Neural progenitor cell (in vitro differentiated cells): ENCODE data around the gene OCIAD2.

Experiments
- EZH2 ChIP-seq: fragments of 200-600 bp; sonication (generic); IDR thresholded peaks from 2 replicates; pipeline ENCODE4 v1.6.1; 2017; ENCODE audit warnings: antibody characterized with exemption, mild to moderate bottlenecking, moderate library complexity
- EZH2phosphoT487 ChIP-seq: fragments of 200-600 bp; sonication (generic); IDR thresholded peaks from 2 replicates; pipeline ENCODE4 v1.6.1; 2017; ENCODE audit warnings: antibody characterized with exemption
- TF ChIP-seq, protein P1 (sequence below): fragments of 200-600 bp; sonication (generic); IDR thresholded peaks from 2 replicates; pipeline ENCODE4 v1.5.1; 2017; ENCODE audit warnings: antibody characterized with exemption, mild to moderate bottlenecking

DNA sequence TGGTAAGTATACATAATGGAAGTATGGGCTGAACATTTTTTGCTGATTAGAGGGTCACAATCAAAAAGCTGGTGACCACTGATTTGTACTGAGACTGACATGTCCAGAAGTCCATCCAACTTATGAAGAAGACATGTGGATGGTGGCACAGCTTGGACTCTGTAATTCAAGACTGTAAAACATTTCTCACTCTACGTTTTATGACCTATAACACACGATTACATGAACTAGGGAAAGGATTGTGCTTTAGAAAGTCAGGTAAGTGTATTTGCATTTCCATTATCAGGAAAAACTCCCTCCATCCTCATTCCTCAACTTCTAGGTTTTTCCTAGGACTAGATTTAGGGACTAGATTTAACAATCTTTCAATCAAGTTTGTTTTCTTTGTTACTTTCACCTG lies 30.5 kb upstream of the OCIAD2 start:
- no peak for TF ChIP-seq EZH2phosphoT487
- TF ChIP-seq, protein P1, sequence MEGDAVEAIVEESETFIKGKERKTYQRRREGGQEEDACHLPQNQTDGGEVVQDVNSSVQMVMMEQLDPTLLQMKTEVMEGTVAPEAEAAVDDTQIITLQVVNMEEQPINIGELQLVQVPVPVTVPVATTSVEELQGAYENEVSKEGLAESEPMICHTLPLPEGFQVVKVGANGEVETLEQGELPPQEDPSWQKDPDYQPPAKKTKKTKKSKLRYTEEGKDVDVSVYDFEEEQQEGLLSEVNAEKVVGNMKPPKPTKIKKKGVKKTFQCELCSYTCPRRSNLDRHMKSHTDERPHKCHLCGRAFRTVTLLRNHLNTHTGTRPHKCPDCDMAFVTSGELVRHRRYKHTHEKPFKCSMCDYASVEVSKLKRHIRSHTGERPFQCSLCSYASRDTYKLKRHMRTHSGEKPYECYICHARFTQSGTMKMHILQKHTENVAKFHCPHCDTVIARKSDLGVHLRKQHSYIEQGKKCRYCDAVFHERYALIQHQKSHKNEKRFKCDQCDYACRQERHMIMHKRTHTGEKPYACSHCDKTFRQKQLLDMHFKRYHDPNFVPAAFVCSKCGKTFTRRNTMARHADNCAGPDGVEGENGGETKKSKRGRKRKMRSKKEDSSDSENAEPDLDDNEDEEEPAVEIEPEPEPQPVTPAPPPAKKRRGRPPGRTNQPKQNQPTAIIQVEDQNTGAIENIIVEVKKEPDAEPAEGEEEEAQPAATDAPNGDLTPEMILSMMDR = no peak
- TF ChIP-seq EZH2 = no peak
